Neutrophil (primary cell): ENCODE results near the gene INHBB.

Source experiments
- H3K27ac ChIP-seq: fragments of 200-600 bp; sonication (generic); 2 replicates; pipeline ENCODE4 v1.5.1; 2016; ENCODE audit warnings: mild to moderate bottlenecking, moderate library complexity
- H3K27me3 ChIP-seq: fragments of 200-600 bp; sonication (generic); 2 replicates; pipeline ENCODE4 v1.6.0; 2016; ENCODE audit warnings: mild to moderate bottlenecking
- H3K36me3 ChIP-seq: fragments of 200-600 bp; sonication (generic); 2 replicates; pipeline ENCODE4 v1.5.1; 2017
- H3K4me1 ChIP-seq, 2 experiments: fragments of 200-600 bp in 1 of 2; sonication (generic) in 1 of 2; 1 replicate in 1 of 2; 2 replicates in 1 of 2; pipeline versions ENCODE4 v1.5.1 to v1.6.1; 2013 to 2016; ENCODE audit warnings: low read depth in 1 of 2, low read length in 1 of 2, mild to moderate bottlenecking in 1 of 2, moderate library complexity in 1 of 2; ENCODE audit not compliant: control insufficient read depth in 1 of 2, insufficient read depth in 1 of 2
- H3K4me3 ChIP-seq, 2 experiments: fragments of 200-600 bp in 1 of 2; sonication (generic) in 1 of 2; 1 replicate in 1 of 2; 2 replicates in 1 of 2; pipeline ENCODE4 v1.5.1; 2013 to 2016; ENCODE audit warnings: low read depth in 1 of 2, low read length in 1 of 2, mild to moderate bottlenecking in 1 of 2, moderate library complexity in 1 of 2
- H3K9me3 ChIP-seq: fragments of 200-600 bp; sonication (generic); 2 replicates; pipeline ENCODE4 v1.5.1; 2016
- CTCF ChIP-seq: fragments of 200-600 bp; sonication (generic); IDR thresholded peaks from 2 replicates; pipeline ENCODE4 v1.5.1; 2016; ENCODE audit warnings: antibody characterized with exemption

Gene INHBB

GRCh38 chr2:120350080-120350479, 4.1 kb downstream of the INHBB start:
- H3K4me3 ChIP-seq, result no peak overlapping the region
- no peaks in the 10 kb centered on the region for H3K36me3 ChIP-seq
- no peaks in the 10 kb centered on the region for H3K9me3 ChIP-seq
- H3K4me1 ChIP-seq, result peaks cover 19% of the 10 kb centered on the region in 2 experiments
- no peak for TF ChIP-seq CTCF
- no peak overlapping the region for H3K27ac ChIP-seq
- H3K27me3 ChIP-seq, result peaks cover 96% of the 10 kb centered on the region

- Histone ChIP-seq H3K4me1 (peaks cover 18 to 19% of the 10 kb centered on the region in 2 experiments), H3K27me3 (peaks cover 97% of the 10 kb centered on the region), H3K36me3 (no peaks in the 10 kb centered on the region), H3K9me3 (no peaks in the 10 kb centered on the region), H3K4me3 (no peak overlapping the region), H3K27ac (no peak overlapping the region)
- no peak for TF ChIP-seq CTCF
Measured at GRCh38 chr2:120350801-120351320, 4.9 kb downstream of the INHBB start.

- TF ChIP-seq CTCF, result no peak
- Histone ChIP-seq H3K4me1 (peaks cover 0 to under 1% of the 10 kb centered on the region in 2 experiments), H3K27me3 (peaks cover 95% of the 10 kb centered on the region), H3K9me3 (no peaks in the 10 kb centered on the region), H3K4me3 (no peak overlapping the region), H3K36me3 (no peaks in the 10 kb centered on the region), H3K27ac (no peak overlapping the region)
Measured at GRCh38 chr2:120352696-120353590, 7.0 kb downstream of the INHBB start.

DNA sequence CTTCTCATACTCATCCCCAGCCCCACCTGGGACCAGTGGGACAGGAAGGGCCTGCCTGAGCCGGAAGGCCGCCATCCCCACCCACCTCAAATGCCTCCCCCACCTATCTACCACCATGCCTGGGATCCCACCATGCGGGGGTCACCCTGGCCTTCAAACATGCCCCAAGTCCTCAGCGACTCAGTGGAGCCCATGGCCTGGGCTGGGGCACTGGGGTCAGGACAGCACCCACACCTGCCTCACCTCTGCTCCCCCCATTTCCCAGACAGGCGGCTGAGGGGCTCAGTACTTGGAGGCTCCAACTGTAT, 7.6 kb downstream of the INHBB start:
- Histone ChIP-seq H3K27me3 (peaks cover 93% of the 10 kb centered on the region), H3K4me3 (no peak overlapping the region), H3K9me3 (no peaks in the 10 kb centered on the region), H3K36me3 (no peaks in the 10 kb centered on the region), H3K27ac (no peak overlapping the region), H3K4me1 (no peaks in the 10 kb centered on the region)
- TF ChIP-seq CTCF, result no peak

DNA sequence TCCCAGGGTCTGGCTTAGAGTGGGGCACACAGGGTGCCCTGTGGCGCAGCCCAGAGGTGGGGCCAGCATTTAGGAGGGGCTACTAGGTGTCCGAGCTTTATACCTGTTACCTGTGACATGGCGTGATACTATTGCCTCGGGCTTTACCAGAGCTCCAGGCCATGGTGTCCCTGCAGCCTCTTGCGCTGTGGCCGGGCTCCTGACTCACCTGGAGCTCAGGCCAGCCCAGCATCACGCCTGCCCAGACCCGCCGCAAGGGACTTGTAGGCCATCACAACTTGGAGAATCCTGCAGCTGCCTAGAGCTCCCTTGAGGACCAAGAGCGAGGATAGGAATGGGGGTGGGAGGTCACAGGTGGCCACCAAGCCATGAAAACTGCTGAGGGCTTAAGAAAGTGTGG, 8.0 kb downstream of the INHBB start:
- no peaks in the 10 kb centered on the region for H3K4me1 ChIP-seq
- no peaks in the 10 kb centered on the region for H3K36me3 ChIP-seq
- TF ChIP-seq CTCF, result no peak
- no peak overlapping the region for H3K4me3 ChIP-seq
- H3K27me3 ChIP-seq, result peaks cover 92% of the 10 kb centered on the region
- no peaks in the 10 kb centered on the region for H3K9me3 ChIP-seq
- no peak overlapping the region for H3K27ac ChIP-seq
